GM19395 (cell line): Measurements from ENCODE around the gene PTPRA.
"Not testable (repeated sequence)": the region's sequence is repeated elsewhere in the genome, so short reads cannot be mapped to it uniquely, and the experiment has no call there.

Source experiments
- ATAC-seq: cut with Tn5 transposase; IDR thresholded peaks from one replicate; pipeline ENCODE4 v1.9.1; 2021; ENCODE audit warnings: mild to moderate bottlenecking, moderate library complexity; ENCODE audit not compliant: unreplicated experiment

Gene PTPRA

DNA sequence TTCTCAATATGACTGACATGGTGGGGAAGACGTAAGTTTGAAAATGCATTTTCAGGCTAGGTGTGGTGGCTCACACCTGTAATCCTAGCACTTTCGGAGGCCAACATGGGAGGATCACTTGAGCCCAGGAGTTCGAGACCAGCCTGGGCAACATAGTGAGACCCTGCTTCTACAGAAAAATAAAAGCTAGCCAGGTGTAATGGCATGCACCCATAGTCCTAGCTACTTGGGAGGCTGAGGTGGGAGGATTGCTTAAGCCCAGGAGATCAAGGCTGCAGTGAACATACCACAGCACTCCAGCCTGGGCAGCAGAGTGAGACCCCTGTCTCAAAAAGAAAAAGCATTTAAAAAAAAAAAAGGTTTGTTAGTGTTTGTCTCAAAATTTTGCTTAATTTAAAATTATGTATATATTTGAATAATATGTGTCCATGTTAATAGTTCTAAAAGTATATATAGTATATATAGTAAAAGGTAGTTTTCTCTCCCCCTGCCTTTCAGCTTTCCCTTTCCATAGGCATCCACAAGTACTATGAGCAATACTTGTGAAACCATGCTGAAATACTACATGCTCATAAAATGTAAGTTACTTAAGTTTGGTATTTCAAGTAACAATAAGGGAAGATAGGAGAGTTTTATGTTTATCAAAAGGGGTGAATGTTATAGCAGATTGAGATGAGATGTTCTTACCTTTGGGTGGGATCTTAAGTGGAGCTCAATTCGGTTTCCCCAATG, 15.1 kb downstream of the PTPRA start:
- ATAC-seq: no peak

- no peak for ATAC-seq
Measured at GRCh38 chr20:2889209-2889608, 15.9 kb downstream of the PTPRA start.

- ATAC-seq: no peak
Measured at GRCh38 chr20:2889797-2890196, 16.5 kb downstream of the PTPRA start.

GRCh38 chr20:2890742-2891141, 17.5 kb downstream of the PTPRA start:
- ATAC-seq: no peak

GRCh38 chr20:2891343-2891742, 18.1 kb downstream of the PTPRA start:
- ATAC-seq: no peak

GRCh38 chr20:2892376-2892775, 19.1 kb downstream of the PTPRA start:
- ATAC-seq: no peak

DNA sequence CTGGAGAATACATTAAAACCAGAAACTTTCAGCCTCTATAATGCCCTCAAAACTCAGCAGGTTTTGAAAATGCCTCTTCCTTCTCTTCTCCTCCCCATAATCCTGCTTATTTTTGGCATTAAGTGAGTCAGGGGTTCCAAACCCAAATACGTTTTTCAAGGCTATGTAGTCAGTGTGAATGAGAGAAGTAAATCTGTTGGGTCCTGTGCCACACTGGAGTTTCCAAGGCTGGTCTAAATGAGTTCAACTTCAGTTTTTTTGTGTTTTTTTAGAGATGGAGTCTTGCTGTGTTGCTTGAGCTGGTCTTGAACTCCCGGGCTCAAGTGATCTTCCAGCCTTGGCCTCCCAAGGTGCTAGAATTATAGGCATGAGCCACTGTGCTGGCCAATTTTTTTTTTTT, 20.9 kb downstream of the PTPRA start:
- no peak for ATAC-seq

- not testable (repeated sequence) for ATAC-seq
Measured at GRCh38 chr20:2895154-2895553, 21.9 kb downstream of the PTPRA start.

DNA sequence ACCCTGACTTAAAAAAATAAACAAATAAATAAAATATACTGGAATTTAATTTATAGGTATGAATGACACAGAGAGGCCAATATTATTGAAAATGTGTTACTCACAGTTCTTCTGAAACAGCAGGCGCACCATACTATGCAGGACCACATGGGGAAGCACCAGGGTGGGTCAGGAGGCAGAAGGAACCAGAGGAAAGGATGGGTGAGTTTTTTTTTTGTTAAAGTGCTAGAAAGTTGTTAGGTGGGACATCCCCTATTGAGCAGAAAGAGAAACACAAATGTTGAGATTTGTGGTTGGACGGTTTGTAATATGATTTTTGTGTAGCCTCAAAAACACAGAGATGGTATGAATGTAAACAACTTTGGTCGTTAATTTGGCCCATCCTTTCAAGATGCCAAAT, 26.0 kb downstream of the PTPRA start:
- ATAC-seq: no peak

DNA sequence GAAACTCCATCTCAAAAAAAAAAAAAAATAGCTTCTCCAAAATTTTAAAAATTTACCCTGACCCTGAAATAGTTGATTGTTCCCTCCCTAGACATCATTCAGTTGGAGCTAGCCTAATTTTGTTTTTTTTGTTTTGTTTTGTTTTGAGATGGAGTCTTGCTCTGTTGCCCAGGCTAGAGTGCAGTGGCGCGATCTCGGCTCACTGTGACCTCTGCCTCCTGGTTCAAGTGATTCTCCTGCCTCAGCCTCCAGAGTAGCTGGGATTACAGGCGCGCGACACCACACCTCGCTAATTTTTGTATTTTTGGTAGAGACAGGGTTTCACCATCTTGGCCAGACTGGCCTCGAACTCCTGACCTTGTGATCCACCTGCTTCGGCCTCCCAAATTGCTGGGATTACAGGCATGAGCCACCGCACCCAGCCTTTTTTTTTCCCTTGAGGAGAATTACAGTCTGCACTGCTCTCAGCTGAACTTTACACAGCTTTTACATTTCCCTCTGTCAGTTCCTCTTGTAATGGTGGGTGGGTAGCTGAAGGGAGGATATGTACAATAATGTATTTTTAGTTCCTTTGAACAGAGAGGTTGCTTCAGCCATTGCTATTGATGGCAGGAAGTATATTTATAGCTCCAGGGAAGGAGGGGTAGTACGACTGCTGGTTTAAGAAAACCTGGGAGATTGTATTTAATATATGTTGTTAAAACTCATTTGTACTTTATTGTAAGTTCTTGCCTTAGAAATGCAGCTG, 27.7 kb downstream of the PTPRA start:
- ATAC-seq: no peak

DNA sequence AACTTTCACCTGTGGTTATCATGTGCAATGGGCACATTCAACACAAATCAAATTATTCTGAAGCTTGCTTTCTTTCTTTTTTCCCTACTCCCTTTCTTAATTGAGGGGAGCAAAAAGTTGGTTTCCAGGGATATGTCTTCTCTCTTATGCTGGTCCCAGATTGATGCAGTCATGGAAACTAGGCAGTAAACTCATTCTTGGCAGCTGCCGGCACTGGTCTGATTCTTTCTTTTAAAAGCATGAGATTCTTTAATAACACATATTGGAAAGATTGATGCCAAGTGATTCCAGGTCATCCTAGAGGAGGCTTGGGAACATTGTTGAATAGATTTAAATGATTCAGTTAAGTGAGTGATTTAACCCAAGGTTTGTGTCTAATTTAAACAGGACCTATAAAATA, 29.0 kb downstream of the PTPRA start:
- ATAC-seq: no peak

- no peak for ATAC-seq
Measured at GRCh38 chr20:2902818-2903217, 29.5 kb downstream of the PTPRA start.

GRCh38 chr20:2903686-2904085, 30.4 kb downstream of the PTPRA start:
- ATAC-seq: no peak

GRCh38 chr20:2907519-2907918, 34.2 kb downstream of the PTPRA start:
- no peak for ATAC-seq

GRCh38 chr20:2909953-2910352, 36.7 kb downstream of the PTPRA start:
- ATAC-seq: no peak

- no peak for ATAC-seq
Measured at GRCh38 chr20:2911200-2911599, 37.9 kb downstream of the PTPRA start.

DNA sequence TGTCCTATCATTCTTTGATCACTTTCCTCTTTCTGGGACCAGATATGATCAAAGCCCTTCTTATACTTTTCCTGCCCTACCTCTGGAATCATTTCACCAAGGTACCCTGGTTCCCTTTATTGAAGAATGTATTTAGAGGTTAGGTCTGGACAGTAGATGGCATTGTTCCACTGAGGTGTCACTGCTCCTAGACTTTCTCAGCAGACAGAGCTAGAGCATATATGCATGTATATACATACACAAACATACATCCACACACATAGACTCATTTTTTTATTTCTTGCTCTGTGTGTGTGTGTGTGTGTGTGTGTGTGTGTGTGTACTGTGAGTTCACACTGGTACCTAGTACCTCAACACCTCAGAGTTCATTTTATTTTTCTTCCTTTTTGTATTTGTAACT, 40.9 kb downstream of the PTPRA start:
- no peak for ATAC-seq

DNA sequence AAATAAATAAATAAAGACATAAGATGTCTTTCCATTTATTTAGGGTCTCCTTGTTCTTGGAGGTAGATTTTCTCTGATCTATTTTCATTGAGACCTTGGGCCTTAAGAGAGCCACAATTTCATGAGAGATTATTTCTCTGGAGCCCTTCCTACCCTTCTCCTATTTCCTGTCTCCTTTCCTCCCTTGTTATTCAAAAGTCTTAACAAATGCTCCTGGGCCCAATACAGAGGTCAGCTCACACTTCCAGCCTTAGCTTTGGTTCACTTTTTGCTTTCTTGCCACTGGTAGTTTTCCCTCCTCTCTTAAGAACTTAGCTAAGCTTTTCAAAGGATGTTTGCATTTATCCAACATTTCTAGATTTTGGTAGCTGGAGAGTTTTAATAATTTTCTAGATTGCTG, 44.0 kb downstream of the PTPRA start:
- ATAC-seq: no peak

DNA sequence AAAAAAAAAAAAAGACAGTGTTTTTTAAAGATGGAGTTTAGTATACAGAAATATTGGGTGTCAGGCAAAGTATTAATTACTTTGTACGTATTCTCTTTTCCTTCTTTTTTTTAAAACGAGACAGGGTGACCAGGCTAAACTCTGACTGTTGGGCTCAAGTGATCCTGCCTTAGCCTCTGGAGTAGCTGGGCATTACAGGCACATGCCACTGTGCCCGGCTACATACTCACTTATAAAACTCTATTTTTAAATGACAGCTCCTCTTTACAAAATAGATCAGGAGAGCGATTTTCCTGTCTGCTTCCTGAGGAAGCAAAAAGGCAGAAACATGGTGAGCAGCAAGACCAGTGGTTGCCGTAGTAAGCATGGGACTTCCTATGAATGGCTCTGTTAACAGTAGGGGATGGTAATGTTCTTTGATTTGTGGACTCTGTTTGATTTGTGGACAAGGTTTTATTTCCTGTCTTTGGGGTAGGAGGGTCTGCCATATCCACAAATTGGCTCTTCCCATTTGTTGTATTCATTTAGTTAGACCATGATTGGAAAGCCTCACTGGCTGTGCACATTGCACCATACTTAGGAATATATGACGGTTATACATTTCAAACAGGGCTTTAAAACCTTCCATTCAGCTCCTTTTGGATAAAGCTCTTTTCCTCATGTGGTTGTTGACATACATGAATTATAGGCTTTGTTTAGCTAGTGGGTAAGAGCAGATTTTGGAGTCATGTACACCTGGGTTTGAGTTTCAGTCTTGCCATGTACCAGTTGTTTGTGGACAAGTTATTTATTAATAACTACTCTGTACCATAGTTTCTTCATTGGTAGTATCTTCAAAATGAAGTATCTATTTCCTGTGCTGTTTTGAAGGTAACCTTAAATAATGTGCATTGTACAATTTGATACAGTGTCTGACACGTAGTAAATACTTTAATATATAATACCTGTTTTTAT, 45.1 kb downstream of the PTPRA start:
- ATAC-seq: no peak

- ATAC-seq: no peak
Measured at GRCh38 chr20:2919518-2920245, 46.4 kb downstream of the PTPRA start.

DNA sequence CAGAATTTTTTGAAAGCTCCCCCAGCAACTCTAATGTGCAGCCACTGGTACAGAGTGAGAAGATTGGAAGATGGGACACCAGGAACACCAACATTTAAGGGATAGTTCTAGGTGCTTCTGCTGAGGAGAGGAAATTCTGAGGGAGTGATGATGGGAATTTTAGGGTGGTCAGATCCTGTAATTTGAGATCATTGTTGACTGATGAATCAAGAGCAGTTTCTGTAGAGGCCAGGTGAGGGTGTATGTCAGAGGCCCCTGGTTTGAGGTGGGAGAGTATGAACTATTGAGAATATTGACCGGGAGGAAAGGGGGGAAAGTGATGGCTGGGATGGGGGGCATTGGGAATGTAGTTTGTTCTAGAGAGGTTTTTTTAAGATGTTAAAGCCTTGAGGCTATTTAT, 47.2 kb downstream of the PTPRA start:
- ATAC-seq: no peak
